Activated naive CD4-positive, alpha-beta T cell treated with Interleukin-2 at 50 U/mL for 16 hours (primary cell): ENCODE data around the gene CCL22.
"Not testable (repeated sequence)": the region's sequence is repeated elsewhere in the genome, so short reads cannot be mapped to it uniquely, and the experiment has no call there.

ENCODE experiments used
- DNase-seq: peaks from one replicate; pipeline ENCODE4 v3.0.0-alpha.2; 2020

CCL22 gene

GRCh38 chr16:57396786-57397185 is 38.2 kb downstream of the CCL22 start:
- no peak for DNase-seq

- not testable (repeated sequence) for DNase-seq
Observed at GRCh38 chr16:57397493-57397892, 38.9 kb downstream of the CCL22 start.

- DNase-seq, result no peak
Observed at GRCh38 chr16:57401943-57402640, 43.5 kb downstream of the CCL22 start.

- DNase-seq, result no peak
Observed at GRCh38 chr16:57403965-57404817, 45.6 kb downstream of the CCL22 start, which contains the start of gene CCL17. CCL17 (plus strand) TSS chr16:57404767; CDS start chr16:57413933, 9,166 bp downstream.

- no peak for DNase-seq
Observed at GRCh38 chr16:57405097-57405496, 46.5 kb downstream of the CCL22 start.

- DNase-seq, result no peak
Observed at GRCh38 chr16:57406881-57407280, 48.3 kb downstream of the CCL22 start.

GRCh38 chr16:57407521-57408353 is 49.2 kb downstream of the CCL22 start:
- no peak for DNase-seq

- DNase-seq, result no peak
Observed at GRCh38 chr16:57409065-57409464, 50.5 kb downstream of the CCL22 start.

GRCh38 chr16:57409870-57410587 is 51.4 kb downstream of the CCL22 start:
- no peak for DNase-seq

GRCh38 chr16:57411362-57411976 is 52.9 kb downstream of the CCL22 start:
- DNase-seq, result no peak

GRCh38 chr16:57412584-57412983 is 54.0 kb downstream of the CCL22 start:
- no peak for DNase-seq

- no peak for DNase-seq
Observed at GRCh38 chr16:57413301-57413730, 54.7 kb downstream of the CCL22 start.

- DNase-seq, result no peak
Observed at GRCh38 chr16:57413733-57414132, 55.1 kb downstream of the CCL22 start.
